ENCODE data around the gene AMPD2. TPM values are rescaled to one million over a fixed set of nuclear protein-coding genes. Genes with fewer than 3 reads are reported as not detected.

Gene AMPD2
- total and polyA plus RNA-seq, 8 donors, result 38.7 to 86.9 (median 49.0) TPM

DNA sequence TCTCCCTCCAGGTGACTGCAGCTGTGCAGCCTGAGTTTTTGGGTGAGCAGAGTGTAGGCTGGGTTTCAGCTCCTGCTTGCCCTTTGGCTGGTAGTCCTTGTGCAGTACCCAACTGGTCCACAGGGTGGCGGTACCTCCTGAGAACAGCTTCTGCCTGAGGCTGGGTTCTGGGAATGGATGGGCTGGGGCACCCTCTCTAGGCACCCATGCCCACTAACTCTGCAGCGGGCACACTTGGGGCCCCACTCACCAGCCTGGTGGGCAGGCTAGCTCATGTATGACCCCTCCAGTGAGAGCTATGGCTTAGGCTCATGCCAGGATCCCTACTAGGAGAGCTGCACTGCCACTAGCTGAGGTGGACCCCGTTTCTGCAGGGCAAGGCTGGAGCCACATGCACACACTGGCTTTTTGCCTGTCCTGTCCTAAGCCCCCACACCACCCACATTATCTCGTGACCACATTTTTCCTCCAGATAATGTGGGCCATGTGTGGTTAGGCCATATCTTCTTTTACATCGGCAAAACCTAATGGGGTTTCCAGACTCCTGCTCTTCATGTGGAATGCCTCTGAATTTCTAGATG lies 20.7 kb downstream of the AMPD2 start:
- peak; percentile 90 for ATAC-seq
- intact Hi-C loops (cut with DNase I), result loop anchor here in 1 of 2 donors (5.0 kb wide), 2 partner anchors 127 to 342 kb away; partner anchors contain the start of gene AHCYL1
- H3K4me3 ChIP-seq, result no peak overlapping the region
- no peaks in the 10 kb centered on the region for H3K36me3 ChIP-seq
- H3K27me3 ChIP-seq, result no peaks in the 10 kb centered on the region
- TF ChIP-seq, protein P1, sequence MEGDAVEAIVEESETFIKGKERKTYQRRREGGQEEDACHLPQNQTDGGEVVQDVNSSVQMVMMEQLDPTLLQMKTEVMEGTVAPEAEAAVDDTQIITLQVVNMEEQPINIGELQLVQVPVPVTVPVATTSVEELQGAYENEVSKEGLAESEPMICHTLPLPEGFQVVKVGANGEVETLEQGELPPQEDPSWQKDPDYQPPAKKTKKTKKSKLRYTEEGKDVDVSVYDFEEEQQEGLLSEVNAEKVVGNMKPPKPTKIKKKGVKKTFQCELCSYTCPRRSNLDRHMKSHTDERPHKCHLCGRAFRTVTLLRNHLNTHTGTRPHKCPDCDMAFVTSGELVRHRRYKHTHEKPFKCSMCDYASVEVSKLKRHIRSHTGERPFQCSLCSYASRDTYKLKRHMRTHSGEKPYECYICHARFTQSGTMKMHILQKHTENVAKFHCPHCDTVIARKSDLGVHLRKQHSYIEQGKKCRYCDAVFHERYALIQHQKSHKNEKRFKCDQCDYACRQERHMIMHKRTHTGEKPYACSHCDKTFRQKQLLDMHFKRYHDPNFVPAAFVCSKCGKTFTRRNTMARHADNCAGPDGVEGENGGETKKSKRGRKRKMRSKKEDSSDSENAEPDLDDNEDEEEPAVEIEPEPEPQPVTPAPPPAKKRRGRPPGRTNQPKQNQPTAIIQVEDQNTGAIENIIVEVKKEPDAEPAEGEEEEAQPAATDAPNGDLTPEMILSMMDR (IDR thresholded peaks at IDR 0.05), result peak; percentile 96 to 99
- peak in 3 of 4 donors; percentile 69 to 90 (median 82) for DNase-seq
- no peak overlapping the region for H3K27ac ChIP-seq
- H3K4me1 ChIP-seq, result peaks cover 7 to 16% of the 10 kb centered on the region in 2 donors
- no peaks in the 10 kb centered on the region for H3K9me3 ChIP-seq

DNA sequence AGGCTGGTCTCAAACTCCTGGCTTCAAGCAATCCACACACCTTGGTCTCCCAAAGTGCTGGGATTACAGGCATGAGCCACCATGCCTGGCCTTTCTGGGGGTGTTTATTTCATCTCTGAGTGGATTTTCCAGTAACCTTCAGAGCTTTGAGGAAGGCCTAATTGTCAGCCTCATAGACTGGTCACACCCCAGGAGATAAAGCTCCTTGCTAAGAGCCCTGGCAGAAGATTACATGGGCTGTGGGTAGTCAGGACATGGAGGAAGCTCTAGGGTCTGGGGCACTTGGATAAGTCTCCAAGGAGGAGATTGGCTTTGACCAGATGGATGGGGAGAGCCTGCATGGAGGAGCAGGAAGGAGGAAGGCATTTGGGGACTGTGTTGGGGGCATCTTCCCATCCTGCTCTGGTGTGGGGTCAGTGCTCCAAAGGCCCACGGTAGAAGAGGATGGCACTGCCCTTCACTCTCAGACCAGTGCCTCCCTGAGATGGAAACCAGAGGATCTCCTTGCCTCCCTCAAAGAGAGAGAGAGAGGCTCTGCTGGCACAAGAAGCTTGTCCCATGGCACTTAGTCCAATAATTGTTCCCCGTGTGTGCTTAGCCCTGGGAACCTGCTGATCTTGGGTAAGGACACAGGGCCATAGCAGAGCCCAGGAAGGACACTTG lies 21.6 kb downstream of the AMPD2 start:
- peaks cover 3 to 15% of the 10 kb centered on the region in 2 donors for H3K4me1 ChIP-seq
- DNase-seq (no peak), ATAC-seq (no peak)
- H3K36me3 ChIP-seq, result no peaks in the 10 kb centered on the region
- no peak overlapping the region for H3K27ac ChIP-seq
- H3K27me3 ChIP-seq, result no peaks in the 10 kb centered on the region
- TF ChIP-seq, protein P1 (IDR thresholded peaks at IDR 0.05), result no peak
- H3K9me3 ChIP-seq, result no peaks in the 10 kb centered on the region
- no peak overlapping the region for H3K4me3 ChIP-seq
- intact Hi-C loops (cut with DNase I), result loop anchor here in 1 of 2 donors (5.0 kb wide), 2 partner anchors 126 to 341 kb away; partner anchors contain the start of gene AHCYL1

DNA sequence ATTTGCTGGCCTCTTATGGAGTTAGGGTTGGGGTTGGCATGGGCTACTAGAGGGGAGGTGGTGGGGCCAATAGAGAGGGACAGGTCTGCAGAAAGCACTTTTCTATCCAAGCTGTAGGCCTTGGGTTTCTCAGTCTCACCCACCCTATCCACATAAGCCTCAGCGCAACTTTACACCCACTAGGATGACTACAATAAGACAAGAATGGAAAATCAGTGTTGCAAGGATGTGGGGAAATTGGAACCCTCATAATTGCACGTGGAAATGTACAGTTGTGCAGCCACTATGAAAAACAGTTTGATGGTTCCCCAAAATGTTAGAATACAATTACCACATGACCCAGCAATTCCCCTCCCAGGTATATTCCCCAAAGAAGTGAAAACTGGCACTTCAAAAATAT lies 22.2 kb downstream of the AMPD2 start:
- H3K4me3 ChIP-seq, result no peak overlapping the region
- TF ChIP-seq, protein P1 (IDR thresholded peaks at IDR 0.05), result no peak
- no peaks in the 10 kb centered on the region for H3K36me3 ChIP-seq
- peaks cover 0 to 11% of the 10 kb centered on the region in 2 donors for H3K4me1 ChIP-seq
- H3K27ac ChIP-seq, result no peak overlapping the region
- no peak for ATAC-seq
- H3K27me3 ChIP-seq, result no peaks in the 10 kb centered on the region
- H3K9me3 ChIP-seq, result no peaks in the 10 kb centered on the region
- intact Hi-C loops (cut with DNase I), result loop anchor here in 1 of 2 donors (5.0 kb wide), 2 partner anchors 125 to 340 kb away; partner anchors contain the start of gene AHCYL1
- DNase-seq, result no peak

DNA sequence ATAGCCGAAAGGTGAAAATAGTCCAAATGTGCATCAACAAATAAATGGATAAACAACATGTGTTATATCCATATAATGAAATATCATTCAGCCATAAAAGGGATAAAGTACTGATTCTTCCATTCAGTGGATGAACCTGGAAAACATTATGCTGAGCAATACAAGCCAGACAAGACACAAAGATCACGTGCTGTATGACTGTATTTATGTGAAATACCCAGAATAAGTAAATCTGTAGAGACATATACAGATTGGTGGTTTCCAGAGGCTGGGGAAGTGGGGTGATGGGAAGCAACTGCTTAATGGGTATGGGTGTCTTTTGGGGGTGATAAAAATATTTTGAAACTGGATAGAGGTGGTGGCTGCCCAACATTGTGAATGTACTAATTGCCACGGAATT lies 23.0 kb downstream of the AMPD2 start:
- Histone ChIP-seq H3K4me3 (no peak overlapping the region), H3K36me3 (no peaks in the 10 kb centered on the region), H3K27ac (no peak overlapping the region), H3K9me3 (no peaks in the 10 kb centered on the region), H3K4me1 (peaks cover 0 to 11% of the 10 kb centered on the region in 2 donors), H3K27me3 (no peaks in the 10 kb centered on the region)
- no peak for ATAC-seq
- DNase-seq, result no peak
- intact Hi-C loops (cut with DNase I), result loop anchor here in 1 of 2 donors (5.0 kb wide), 2 partner anchors 125 to 340 kb away; partner anchors contain the start of gene AHCYL1
- TF ChIP-seq, protein P1 (IDR thresholded peaks at IDR 0.05), result no peak

Data from left lung (tissue), 10 donors.